NCI-H1694 (cell line): Measurements from ENCODE around the gene MBD2.
A peak's percentile ranks its signal among the peaks of the same experiment; 100 is the strongest.
"Not testable (repeated sequence)": the region's sequence is repeated elsewhere in the genome, so short reads cannot be mapped to it uniquely, and the experiment has no call there.

Source experiments
- DNase-seq: peaks from one replicate; lab custom pipeline; 2025; lab: John Stamatoyannopoulos, UW

The MBD2 gene

GRCh38 chr18:54149078-54149697 is 75.3 kb downstream of the MBD2 start:
- DNase-seq: no peak

GRCh38 chr18:54148678-54149077 is 75.8 kb downstream of the MBD2 start:
- no peak for DNase-seq

DNA sequence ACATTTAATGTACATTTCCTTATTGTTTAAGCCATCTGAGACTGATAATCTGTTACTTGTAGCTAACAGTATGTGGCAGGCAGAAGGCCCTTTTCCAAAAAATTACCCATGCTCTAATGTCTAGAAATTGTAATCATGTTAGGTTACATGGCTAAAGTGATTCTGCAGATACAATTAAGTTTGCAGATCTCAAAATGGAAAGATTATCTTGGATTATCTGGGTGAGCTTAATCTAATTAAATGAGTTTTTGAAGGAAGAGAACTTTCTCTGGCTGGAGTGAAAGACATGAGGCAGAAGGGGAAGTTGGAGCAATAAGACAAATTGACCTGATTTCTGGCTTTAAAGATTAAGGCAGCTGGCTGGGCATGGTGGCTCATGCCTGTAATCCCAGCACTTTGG is 76.3 kb downstream of the MBD2 start:
- DNase-seq: no peak

DNA sequence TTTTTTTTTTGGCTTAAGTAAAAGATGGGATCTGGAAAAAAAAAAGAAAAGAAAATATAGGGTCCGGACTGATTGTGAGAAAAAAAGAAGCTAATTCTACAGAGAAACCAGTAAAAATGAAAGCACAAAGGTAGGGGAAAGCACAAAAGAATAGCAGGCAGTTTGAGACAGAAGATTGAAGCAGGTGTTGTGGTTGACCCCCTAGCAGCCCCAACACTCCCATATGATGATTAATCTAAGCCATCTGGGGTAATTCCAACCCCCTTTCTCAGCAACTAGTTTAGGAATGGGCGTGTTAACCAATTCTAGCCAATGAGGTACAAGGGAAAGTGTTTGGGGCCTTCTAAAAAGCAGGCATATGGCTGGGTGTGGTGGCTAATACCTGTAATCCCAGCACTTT is 77.0 kb downstream of the MBD2 start:
- DNase-seq: no peak

GRCh38 chr18:54141041-54141608 is 83.3 kb downstream of the MBD2 start:
- DNase-seq: no peak

GRCh38 chr18:54140641-54141040 is 83.8 kb downstream of the MBD2 start:
- DNase-seq: no peak

GRCh38 chr18:54135216-54135615 is 89.3 kb downstream of the MBD2 start:
- DNase-seq: no peak

DNA sequence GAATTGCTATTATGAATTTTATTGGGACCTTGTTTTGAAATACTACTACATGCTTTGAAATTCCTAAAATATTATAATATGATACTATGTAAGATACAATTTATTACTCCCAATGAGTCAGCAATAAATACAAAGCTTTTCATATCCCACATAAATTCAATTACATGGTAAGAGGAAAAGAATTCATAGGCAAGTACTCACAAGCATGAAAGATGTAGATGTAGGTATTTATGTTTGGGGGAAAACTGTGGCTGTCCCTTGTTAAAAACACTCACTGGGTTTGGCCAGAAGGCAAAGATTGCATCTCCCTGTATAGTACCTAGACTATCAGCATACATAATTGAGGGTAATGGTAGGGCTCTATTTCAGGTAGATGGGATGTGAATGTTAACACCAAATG is 90.4 kb downstream of the MBD2 start:
- DNase-seq: no peak

- no peak for DNase-seq
Measured at GRCh38 chr18:54130631-54131030, 93.8 kb downstream of the MBD2 start.

- DNase-seq: no peak
Measured at GRCh38 chr18:54130177-54130576, 94.3 kb downstream of the MBD2 start.

DNA sequence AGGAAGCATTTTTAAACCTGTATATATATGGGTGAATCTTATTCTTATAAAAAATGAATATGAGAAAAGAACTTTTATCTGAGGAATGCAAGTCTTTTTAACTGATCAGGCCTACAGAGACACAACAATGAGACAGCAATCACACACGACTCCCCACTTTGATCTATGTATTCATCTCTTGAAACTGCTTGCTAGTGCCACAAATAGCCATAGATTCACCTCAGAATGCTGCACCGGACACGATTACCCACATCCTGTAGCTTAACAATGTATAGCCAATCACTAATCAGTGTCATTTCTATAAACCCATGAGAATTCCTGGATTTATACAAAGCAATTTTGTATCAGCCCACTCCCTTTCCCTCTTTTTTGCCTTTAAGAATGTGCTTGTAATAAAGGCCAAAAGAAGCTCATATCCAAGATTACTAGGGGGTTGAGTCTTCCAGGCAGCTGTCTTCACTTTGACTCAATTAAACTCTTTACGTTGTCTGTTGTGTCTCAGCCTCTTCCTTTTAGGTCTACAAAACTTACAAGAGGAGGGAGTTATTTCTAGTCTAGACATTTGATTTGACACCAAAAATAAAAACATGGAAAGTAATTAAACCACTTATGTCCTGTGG is 94.9 kb downstream of the MBD2 start:
- no peak for DNase-seq

DNA sequence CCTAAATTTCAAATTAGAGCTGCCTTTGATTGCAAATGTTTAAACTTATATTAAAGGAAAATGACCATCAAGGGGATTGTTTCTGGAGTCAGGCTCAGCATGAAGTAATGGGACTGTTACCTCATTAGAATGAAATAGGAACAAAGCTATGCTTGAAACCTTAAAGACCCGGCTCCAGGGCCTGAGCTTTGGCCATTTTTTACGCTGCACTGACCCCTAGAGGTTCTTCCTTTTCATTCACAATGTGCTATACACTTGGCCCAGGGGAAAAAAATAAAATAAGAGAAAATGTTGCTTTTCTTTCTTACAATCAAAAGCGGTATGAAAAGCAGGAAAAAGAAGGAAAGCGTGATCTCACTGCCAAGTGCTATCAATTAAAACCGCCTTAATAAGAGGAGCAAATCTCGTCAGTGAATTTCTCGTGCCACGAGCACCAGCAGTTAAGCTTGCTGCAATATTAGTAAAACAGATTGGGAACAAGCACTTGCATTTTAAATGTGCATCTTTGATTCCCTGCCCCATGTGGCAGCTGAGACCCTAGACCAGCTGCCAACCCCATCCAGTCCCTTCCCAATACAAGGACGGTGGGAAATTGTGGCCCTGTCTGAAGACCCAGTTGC is 96.6 kb downstream of the MBD2 start:
- DNase-seq: peak; percentile 30

DNA sequence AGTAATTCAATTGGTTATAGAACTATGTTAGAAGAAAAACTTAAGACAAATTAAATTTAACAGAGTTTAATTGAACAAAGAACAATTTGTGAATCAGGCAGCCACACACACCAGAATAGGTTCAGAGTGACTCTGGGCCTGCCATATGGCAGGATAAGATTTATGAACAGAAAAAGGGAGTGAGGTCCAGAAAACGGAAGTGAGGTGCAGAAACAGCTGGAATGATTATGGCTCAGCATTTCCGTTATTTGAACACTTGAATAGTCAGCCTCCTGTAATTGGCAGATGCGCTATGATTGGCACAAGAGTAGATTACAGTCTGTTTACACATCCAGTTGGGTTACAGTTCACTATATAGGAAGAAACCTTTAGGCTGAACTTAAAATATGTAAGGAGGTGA is 99.0 kb downstream of the MBD2 start:
- no peak for DNase-seq

DNA sequence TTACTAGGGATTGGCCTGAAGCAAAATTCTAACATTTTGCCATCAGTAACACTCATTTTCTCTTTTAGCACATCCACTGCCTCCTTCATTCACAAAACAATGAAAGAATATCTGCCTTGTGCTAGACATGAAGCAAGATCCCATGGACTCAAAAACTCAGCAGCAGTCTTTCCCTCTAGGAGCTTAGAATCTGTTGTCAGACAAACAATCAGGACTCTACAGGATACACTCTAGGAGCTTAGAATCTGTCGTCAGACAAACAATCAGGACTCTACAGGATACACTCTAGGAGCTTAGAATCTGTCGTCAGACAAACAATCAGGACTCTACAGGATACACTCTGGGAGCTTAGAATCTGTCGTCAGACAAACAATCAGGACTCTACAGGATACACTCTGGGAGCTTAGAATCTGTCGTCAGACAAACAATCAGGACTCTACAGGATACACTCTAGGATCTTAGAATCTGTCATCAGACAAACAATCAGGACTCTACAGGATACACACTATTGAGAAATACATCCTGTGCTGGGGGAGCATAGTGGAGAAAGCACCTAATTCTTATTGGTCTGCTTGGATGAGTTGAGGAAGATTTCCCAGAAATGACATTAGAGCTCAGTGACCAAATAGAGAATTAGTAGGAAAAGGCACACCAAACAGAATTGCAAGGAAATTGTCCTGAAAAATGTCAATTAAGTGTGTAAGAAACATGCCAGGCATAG is 100.6 kb downstream of the MBD2 start:
- not testable (repeated sequence) for DNase-seq

- peak; percentile 64 for DNase-seq
Measured at GRCh38 chr18:54119524-54120019, 104.9 kb downstream of the MBD2 start.

DNA sequence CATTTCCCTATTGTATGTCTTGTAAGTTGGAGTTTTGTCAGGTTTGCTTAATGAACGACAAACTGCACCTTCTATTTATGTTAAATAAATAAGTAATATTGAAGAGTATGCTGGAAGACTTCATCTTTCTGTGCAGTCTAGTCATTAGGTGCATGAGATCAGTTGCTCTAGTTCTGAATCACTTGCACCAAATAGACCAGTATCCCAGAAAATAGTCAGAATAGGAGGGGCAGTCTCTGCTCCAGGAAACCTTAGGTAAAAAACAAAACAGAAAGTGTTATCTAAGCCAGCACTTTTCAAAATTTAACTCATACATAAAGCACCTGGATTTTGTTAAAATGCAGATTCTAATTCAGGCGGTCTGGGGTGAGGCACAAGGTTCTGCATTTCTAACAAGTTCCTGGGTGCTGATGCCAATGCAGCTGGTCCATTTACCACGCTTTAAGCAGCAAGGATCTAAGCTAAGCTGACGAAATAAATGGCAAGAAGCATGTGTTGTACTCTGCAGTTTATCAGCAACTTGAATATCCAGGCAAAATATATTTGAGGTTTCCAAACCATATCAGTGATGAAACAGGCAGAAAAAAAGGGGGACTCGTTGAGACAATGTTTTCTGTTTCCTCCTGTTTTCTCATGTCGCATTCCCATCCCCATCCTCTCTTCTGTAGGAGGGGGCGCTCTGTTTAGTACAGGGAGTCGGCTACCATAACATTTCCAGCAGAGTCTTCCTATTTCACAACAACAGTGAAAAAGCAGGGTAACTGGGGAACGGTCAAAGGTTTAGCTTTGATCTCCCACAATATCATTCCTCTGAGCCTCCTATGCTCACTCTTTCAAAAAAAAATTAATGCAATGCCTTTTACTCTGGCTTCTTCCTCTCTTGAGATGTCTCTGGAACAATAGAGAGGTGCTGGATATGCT is 106.4 kb downstream of the MBD2 start:
- DNase-seq: no peak

- DNase-seq: no peak
Measured at GRCh38 chr18:54116541-54117257, 107.8 kb downstream of the MBD2 start.

- no peak for DNase-seq
Measured at GRCh38 chr18:54112356-54112755, 112.1 kb downstream of the MBD2 start.

DNA sequence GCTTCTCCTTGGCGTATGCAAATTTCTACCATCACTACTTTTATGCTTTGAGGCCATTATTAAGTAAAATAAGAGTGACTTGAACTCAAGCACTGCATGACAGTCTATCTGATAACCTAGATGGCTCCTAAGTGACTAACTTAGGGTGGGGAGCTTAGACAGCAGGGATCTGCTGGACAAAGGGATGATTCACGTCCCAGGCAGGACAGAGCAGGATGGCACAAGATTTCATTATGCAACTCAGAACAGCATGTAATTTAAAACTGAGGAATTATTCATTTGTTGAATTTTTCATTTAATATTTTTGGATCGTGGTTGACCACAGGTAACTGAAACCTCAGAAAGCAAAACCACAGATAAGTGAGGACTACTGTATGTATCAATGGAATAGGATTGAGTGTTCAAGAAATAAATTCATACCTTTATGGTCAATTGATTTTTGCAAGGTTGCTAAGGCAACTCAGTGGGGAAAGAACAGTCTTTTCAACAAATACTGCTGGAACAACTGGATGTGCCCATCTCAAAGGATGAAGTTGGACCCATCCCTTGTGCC is 115.3 kb downstream of the MBD2 start:
- no peak for DNase-seq

DNA sequence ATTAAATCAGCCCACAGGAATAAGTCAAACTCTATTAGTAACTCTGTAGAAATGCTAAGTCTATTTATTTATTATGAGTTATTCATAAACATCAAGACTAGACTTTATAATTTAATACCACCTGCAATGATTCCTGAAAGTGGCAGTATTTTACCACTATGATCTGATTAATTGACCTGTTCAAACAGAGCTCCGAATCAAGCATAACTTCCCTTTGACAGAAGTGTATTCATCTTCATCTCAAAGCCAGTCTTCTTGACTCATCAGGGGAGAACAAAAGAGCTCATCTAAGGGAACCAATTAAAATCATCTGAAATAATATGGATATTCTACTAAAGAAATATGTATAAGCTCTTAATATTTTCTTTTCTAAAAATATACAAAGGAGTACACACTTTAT is 122.3 kb downstream of the MBD2 start:
- no peak for DNase-seq
